GM19238 (cell line): Measurements from ENCODE around the gene WWP2.
A peak's percentile ranks its signal among the peaks of the same experiment; 100 is the strongest.
"Not testable (repeated sequence)": the region's sequence is repeated elsewhere in the genome, so short reads cannot be mapped to it uniquely, and the experiment has no call there.

Experiments
- DNase-seq: peaks from one replicate; pipeline ENCODE4 v3.0.0; 2011; ENCODE audit warnings: low spot score; ENCODE audit not compliant: insufficient read length

The WWP2 gene

DNA sequence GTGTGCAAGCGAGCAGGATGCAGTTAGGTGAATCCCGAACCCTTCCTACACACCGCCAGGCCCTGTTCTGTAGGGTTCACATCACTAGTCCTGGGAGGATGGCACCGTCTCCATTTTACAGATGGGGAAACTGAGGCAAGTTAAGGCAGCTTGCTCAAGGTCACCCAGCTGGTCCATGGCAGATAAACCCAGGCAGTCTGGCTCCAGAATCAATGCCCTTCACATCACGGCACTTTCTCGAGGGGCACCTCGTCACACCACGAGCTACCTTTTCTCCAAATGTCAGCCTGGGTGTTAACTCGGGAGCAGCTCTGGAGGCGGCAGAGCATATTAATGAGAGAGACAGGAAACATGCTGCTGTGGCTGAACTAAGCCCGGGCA is 16.9 kb upstream of the WWP2 start:
- DNase-seq, result no peak

DNA sequence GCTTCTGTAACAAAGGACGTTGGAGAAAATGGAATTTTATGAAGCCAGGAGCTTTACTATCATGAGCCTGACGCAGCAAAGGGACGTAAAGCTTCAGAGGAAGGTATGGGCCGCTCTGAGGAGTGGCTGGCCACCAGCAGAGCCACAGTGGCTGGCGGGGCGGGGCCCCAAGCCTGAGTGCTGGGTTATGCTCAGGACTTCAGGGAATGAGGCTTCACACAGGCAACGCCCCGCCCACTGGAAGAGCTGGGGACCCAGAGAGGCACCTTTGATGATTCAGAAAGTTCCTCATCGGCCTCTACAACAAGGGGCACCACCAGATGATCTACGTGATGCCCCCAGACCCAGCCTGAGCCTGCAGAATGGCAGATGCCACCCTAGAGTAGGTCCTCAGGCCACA is 16.2 kb upstream of the WWP2 start:
- no peak for DNase-seq

DNA sequence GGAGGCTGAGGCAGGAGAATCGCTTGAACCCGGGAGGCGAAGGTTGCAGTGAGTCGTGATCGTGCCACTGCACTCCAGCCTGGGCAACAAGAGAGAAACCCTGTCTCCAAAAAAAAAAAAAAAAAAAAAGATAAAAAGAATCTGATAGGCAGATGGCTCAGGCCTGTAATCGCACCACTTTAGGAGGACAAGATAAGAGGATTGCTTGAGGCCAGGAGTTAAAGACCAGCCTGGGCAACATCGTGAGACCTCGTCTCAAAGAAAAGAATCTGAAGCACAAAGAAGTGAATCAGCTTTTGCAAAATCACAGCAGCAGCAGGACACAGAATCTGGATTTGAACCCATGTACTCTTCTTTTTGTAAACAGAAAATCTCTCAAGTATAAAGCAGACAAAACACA is 15.0 kb upstream of the WWP2 start:
- DNase-seq, result no peak

GRCh38 chr16:69748694-69749345 is 13.3 kb upstream of the WWP2 start:
- no peak for DNase-seq

GRCh38 chr16:69754143-69754468 is 8.0 kb upstream of the WWP2 start:
- DNase-seq, result no peak

GRCh38 chr16:69754469-69755310 is 7.4 kb upstream of the WWP2 start, which contains the start of gene NOB1:
Gene NOB1, minus strand, starts transcription at chr16:69754926. Its CDS starts 16 bp downstream, at chr16:69754910.
- DNase-seq, result peak; percentile 90

GRCh38 chr16:69756705-69757104 is 5.4 kb upstream of the WWP2 start:
- DNase-seq, result no peak

DNA sequence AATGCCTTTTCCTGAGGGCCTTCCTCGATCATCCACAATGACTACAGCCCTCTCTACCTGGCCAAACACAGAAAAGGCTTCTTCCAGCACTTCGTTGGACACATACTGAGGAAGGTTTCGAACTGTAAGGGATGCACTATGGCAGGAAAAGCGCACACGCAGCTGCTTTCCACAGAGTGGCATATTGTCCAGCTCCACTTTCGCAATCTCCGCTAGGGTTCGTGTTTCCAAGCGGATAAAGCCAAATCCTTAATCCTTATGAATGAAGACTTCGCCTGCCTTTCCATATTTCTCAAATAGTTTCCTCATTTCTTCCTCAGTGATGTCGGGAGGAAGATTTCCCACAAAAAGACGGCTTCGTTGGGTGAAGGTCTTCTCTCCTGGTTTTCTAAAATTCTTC is 4.8 kb upstream of the WWP2 start:
- not testable (repeated sequence) for DNase-seq

DNA sequence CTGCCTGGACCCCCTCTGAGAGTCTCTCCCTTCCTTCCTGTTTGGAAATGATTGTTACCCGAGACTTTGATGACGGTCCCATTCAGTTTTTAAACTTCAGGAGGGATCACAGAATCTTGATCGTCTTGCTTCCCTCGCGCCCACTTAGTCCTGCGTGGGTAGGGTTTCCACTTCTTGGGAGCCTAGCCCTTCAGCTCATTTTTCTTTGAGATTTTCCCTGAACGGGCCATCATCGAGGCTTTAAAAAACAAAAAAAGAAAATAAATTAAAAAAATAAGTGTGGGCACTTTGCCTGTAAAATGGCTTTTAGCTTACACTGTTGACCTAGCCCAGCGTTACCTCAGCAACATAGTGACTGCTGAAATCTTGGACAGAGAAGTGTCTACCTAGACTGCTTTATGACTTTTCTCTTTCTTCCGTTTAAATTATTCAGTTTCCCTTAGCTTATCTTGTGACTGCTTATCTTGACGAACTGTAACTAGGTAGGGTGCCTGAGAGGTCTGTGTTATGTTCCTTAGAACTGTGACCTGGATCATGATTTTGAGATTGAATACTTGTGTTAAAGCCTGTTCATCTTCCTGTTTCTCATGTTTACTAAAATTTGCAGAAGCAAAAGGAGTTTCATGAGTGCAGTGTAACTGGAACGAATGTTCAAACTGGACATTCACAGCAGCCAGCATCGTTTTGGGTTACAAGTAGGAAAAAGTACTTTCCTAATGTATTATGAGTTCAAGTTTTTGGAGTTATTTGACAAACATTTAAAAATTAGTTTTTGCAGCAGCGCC is 874 bp downstream of the WWP2 start:
- DNase-seq, result no peak

DNA sequence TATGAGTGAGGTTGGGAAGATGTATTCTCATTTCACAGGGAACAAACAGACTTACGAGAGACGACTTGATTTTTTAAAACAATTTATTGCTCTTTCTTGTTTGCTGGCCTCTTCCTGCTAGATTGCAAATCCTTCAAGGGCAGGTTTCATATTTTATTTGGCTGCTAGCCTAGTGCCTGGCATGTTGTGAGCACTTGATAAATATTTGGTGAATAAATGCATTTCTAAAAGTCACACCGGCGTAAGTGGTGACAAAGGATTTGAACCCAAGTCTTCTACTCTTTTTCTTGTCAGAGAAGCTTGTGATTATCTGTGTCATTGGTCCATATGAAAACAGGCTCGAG is 1.4 kb downstream of the WWP2 start:
- DNase-seq, result no peak

- DNase-seq, result no peak
Measured at GRCh38 chr16:69767459-69768229, 5.5 kb downstream of the WWP2 start.

- DNase-seq, result no peak
Measured at GRCh38 chr16:69768666-69769065, 6.5 kb downstream of the WWP2 start.

GRCh38 chr16:69769404-69769803 is 7.3 kb downstream of the WWP2 start:
- DNase-seq, result no peak

DNA sequence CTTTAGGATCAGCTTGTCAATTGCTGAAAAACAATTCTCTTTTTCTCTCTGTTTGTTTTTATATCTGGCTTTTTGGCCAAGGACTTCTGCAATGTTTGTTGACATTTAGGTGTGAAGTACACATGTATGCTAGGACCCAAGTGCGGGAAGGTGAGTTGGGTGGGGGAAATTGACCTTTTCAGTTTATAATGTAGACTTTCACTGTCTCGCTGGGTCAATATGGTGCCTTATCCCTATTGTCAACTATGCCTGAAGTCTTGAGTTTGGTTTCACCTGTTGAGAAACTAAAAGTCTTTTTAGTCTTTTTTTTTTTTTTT is 9.5 kb downstream of the WWP2 start:
- no peak for DNase-seq

GRCh38 chr16:69773260-69773947 is 11.3 kb downstream of the WWP2 start:
- DNase-seq, result peak; percentile 13

DNA sequence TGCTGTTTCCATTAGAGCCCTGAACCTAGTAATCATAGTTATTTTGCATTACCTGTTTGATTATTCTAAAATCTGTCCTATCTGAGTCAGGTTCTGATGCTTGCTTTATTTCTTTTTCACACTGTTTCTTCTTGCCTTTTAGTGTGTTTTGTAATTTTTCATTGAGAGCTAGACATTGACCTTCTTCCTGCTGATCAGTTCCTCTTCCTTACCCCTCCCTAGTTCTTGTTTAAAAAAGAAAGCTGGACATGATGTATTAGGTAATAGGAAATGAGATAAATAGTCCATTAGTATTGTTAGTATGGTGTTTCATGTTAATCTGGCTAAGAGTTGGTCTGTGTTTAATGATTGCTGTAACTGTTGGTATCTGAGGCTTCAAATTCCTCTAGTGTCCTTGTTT is 13.4 kb downstream of the WWP2 start:
- DNase-seq, result no peak

DNA sequence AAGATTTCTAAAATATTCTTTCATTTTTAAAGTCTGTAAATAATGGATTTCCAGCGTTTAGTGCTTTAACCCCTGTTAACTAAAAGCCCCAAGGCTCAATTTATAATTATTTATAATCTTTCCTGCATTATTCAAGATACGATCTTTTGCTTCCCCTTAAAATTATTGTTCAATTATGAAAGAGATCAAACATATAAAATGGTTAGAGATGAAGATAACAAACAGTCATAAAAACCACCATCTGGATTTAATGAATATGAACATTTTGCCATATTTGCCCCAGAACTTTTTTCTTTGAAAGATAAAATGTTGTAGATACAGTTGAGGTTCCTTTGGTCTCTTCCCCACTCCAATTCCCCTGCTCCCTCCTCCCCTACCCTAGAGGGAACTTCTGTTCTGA is 17.6 kb downstream of the WWP2 start:
- DNase-seq, result no peak

DNA sequence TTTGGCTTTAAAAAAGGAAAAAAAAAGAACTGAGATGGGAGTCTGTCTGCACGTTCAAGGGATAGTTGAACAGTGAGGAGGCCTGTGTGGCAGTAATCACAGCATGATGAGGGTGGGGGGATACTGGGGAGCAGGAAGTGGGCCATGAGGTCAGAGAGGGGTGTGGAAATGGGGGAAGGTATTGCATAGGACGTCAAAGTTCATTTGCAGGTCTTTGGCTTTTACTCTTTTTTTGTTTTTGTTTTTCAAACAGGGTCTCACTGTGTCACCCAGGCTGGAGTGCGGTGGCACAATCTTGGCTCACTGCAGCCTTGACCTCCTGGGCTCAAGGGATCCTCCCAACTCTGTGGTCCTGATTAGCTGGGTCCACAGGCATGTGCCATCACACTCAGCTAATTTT is 19.0 kb downstream of the WWP2 start:
- DNase-seq, result no peak

DNA sequence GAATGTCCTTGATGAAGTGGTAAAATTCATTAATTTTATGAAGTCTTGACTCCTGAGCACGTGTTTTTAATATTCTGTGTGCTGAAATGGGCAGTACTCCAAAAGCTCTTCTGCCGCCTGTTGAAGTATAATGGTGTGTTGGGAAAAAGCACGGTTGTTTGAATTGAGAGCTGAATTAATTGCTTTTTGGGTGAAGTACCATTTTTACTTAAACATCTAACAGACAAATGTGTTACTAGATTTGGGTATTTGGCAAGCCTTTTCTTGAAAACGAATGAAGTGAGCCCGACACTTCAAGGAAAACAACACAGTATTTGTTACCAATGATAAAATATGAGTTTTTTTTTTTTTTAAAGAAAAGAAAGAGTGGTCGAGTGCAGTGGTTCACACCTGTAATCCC is 22.5 kb downstream of the WWP2 start:
- DNase-seq, result no peak

DNA sequence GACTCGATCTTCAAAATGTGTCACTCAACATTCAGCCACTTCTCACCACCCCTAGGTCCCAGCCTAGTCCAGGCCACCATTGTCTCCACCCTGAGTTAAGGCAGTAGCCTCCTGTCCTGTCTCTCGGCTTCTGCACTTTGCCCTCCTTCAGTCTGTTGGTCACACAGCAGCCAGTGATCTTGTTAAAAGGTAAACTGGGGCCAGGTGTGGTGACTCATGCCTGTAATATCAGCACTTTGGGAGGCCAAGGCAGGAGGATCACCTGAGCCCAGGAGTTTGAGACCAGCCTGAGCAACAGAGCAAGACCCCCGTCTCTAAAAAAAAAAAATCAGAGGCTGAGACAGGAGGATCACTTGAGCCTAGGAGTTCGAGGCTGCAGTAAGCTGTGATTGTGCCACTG is 25.8 kb downstream of the WWP2 start:
- DNase-seq, result no peak

GRCh38 chr16:69791391-69791847 is 29.3 kb downstream of the WWP2 start:
- DNase-seq, result not testable (repeated sequence)
